Measurements from ENCODE around the gene P4HB.

The P4HB gene

DNA sequence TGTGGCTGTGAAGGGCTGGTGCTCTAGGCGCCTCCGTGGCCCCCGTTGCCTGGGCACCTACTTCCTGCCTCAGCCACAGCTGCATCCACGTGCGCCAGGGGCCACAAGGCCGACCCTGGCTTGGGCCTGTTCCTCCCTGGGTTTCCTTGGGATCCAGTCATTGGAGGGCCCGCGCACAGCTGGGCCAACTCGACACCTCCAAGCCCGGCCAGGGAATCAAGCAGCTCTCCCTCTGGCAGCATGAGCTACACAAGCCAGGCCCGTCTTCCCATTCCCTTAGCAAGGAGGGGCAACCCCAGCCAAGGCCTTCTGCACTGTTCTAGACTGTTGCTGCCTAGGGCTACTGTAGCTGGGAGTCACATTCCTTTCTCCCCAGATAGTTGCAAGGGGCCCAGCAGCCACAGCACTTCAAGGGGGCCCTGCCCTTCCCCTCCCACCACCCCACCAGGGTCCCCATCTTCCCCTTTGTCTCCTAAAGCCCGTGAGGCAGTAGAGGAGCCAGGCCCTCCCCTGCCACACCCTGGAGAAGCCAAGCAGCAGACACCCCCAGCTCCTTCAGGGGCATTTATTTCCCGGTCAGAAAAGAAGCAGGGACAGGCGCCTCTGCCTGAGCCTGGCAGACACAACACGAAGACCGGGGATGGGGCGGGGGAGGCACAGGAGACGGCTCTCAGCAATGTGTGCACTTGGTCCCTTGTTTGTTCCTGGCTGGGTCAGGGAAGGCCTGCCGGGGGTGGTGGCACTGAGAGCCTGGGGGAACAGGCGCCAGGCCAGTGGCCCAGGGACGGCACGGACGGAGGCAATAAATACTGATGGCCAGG lies 7.0 kb upstream of the P4HB start:
- DNase-seq: peak; percentile 64

DNA sequence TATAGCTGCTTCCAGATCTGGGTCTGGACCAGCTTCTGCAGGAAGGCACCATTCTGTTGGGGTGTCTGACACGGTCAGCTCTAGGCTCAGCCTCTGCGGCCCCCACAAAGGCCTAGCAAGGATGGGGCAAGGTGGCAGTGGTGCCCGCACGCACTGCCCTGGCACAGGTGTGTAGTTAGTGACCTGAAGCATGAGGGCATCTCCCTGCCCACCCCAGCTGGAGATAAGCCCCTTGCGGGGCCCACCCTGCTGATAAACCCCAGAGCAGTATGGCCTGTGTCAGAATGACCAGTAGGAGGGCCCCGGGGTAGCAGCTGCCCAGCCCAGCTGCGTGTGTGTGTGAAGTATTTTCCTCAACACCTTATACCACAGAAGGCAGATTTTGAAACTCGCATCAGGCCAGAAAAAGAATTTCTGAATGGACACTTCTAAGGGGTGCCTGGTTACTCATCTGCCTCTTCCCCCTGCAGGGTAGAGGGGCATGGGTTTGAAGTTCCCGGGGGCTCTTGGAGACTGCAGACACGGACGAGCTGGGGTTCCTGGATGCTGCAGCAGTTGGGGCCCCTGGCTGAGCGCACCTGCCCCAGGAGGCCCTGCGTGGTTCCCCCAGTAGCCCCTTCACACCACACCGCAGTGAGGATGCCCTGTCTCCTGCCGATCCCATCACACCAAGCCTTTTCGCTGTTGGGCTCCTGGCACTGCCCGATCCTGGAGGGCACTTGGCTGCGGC lies 6.3 kb upstream of the P4HB start:
- peak; percentile 35 for DNase-seq

DNA sequence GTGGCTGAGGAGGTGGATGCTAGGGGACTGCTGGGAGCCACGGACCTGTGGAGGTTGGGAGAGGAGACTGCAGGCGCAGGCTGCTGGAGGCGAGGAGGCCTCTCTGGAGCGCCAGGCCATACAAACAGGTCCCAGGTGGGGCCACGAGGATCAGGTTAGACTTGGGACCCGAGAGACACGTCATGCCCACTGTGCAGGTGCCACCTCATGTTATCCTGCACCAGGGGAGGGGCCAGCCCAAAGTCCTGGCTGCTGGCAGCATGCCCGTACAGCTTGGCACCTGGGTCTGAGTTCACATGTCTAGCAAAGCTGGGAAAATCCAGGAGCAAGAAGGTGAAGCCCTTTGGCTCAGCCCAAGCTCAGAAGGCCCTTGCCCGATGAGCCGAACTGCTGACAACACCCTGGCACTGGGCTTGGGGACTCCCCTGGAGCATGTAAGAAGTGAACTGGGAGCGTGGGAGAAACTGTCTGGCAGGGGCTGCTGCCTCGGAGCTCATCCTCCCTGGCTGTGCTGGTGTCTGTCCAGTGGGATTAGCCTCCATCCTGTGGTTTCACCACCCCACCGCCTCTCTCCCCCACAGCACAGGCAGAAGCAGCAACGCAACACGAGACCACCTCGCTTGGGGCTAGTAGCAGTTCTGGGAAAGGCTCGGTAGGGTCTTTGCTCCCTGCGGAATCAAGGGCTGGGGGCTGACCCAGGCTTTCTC lies 5.6 kb upstream of the P4HB start:
- DNase-seq: no peak

- no peak for DNase-seq
These were observed 5.0 kb upstream of the P4HB start for GRCh38 chr17:81865358-81865732.

GRCh38 chr17:81863833-81864768 lies 3.8 kb upstream of the P4HB start:
- DNase-seq: no peak

DNA sequence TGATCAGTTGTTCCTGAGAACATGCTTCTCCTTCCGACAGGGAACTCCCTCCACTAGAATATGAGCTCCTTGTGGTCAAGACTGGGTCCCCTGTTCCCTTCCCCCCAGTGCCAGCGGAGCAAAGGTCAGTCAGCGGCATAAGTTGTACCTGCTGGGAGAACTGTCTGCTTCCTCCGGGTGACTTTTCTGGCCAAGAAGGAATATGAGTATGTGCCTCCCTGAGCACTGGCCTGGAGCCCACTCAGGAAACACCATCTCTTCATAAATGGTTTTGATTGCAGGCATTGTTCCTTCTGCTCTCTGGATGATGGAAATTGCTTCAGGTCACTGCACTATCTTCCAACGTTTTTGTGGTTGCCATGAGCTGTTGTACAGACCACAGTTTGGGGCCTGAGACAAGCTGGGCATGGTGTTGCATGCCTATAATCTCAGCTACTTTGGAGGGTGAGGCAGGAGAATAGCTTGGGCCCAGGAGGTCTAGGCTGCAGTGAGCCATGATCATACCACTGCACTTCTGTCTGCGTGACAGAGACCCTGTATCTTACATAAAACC lies 2.9 kb upstream of the P4HB start:
- DNase-seq: no peak

GRCh38 chr17:81860756-81861568 lies 627 bp upstream of the P4HB start:
- peak; percentile 100 for DNase-seq

DNA sequence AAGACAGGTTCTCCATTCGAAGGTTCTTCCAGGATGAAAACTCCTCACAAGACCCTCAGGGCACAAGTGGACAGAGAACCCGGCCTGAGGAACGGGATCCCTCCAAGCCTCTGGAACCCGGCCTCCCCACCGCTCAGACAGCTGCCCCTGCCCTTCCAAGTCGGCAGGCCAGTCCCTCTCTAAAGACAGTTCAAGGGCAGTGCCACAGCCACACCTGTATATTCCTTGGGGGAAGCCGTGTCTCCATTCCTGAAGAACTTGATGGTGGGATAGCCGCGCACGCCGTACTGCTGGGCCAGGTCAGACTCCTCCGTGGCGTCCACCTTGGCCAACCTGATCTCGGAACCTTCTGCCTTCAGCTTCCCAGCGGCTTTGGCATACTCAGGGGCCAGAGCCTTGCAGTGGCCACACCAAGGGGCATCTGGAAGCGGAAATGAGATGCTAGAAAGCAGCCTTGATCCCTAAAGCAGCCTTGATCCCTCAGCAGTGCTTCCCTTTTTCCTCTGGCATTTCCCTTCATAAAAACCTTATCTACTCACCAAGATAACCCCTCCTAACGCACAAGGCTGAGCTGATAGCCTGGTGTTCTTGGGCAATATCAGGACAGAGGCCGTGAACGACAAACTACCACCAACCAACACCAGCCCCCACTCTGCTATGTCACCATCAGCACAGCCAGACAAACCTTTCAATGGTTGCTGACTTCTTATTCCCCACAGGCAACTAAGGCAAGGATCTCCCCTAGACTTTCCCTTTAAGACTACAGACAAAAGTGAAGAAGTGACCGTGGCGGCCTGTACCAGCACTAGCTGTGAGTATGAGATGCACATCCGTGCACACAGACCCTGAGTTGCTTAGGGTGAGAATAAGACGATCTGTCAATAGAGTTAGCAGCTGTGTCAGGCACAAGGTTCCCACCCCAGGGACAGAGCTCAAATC lies 1.1 kb downstream of the P4HB start:
- DNase-seq: peak; percentile 71

GRCh38 chr17:81858170-81858966 lies 2.0 kb downstream of the P4HB start:
- DNase-seq: no peak

GRCh38 chr17:81854974-81855774 lies 5.2 kb downstream of the P4HB start:
- DNase-seq: no peak

DNA sequence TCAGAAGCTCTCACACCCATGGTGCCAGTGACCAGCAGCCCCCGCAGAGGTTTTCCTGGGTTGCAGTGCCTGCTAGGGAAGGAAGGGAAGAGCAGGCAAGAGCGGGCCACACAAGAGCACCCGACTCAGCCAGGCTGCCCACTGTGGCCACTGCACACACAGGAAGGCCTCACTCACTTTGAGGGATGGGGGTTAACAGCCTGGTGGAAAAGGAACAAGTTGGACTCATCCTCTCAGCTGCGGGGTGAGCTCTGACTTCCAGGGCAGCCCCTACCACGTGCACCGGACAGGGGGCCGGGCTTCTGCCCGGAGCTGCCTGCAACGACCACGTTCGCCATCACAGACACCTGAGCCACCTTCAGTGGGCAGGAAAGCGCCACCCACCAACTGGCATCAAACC lies 8.1 kb downstream of the P4HB start:
- no peak for DNase-seq

GRCh38 chr17:81851423-81851822 lies 8.9 kb downstream of the P4HB start:
- DNase-seq: no peak

GRCh38 chr17:81849457-81849856 lies 10.9 kb downstream of the P4HB start:
- DNase-seq: no peak

GRCh38 chr17:81846743-81847689 lies 13.3 kb downstream of the P4HB start:
- DNase-seq: no peak

DNA sequence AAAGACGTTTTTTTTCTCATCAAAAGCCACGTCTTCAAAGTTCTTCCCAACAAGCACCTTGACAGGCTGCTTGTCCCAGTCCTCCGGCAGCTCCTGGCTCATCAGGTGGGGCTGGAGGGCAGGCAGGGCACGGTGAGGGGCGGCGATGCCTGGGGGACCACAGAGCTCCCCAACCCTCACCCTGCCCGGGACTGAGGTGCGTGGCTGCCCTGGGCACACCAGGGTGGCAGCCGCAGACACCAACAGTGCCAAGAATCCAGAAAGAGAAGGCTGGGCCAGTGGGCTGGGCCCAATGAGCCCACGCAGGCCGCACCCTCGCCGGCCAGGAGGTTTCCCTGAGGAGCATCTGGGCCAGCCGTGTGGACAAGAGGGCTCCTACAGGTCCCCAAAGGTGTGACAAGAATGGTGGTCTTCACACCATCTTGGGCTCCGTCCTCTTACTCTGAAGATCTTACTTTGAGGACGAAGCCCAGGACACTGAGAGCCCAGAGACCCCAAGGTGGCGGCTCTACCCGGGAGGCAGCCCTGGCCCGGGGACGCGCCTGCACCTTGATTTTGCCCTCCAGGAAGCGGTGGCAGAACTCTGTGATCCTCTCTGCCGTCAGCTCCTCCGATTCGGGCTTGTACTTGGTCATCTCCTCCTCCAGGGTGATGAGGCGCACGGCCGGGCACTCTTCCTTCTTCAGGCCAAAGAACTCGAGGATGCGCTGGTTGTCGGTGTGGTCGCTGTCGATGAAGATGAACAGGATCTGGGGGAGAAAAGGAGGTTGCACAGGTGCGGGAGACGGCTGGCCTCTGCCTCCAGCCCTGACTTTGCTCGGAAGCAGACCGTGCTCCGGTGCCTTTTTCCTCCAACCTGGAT lies 14.2 kb downstream of the P4HB start:
- no peak for DNase-seq

GRCh38 chr17:81845361-81845760 lies 15.0 kb downstream of the P4HB start:
- no peak for DNase-seq

Measured in OCI-M1 (cell line).